GM18909 (cell line): ENCODE measurements around the gene FOXC2.

Experiments used
- ATAC-seq: cut with Tn5 transposase; IDR thresholded peaks from one replicate; pipeline ENCODE4 v1.9.1; 2021; ENCODE audit warnings: mild to moderate bottlenecking; ENCODE audit not compliant: unreplicated experiment, poor library complexity

FOXC2 gene

DNA sequence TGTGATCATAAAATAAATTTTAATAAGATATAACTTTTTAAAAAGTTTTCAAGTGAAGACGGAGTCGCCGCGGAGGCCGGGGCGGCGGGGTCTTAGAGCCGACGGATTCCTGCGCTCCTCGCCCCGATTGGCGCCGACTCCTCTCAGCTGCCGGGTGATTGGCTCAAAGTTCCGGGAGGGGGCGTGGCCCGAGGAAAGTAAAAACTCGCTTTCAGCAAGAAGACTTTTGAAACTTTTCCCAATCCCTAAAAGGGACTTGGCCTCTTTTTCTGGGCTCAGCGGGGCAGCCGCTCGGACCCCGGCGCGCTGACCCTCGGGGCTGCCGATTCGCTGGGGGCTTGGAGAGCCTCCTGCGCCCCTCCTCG is at the start of gene FOXC2:
Gene FOXC2 (plus strand): TSS at position 229 of the 365 bp plus-strand sequence. CDS start 507 bp downstream, outside the sequence.
- ATAC-seq = no peak

DNA sequence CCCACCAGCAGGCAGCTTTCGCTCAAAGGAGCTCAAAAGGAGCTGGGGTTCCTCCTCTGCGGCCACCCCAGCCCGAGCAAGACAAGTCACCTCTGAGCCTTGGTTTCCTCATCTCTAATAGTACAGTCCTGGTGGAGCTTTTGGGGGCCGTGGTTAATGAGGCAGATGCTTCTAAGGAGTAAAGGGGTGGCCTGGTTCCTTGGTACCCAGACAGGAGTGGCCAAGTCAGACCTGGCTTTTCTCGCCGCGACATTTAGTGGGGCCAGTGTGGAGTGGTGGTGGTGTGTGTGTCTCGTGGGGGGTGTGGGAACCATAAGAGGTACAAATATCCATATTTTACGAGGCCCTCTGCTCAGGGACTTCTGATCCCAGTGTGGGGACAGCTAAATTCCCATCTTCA is 49.6 kb upstream of the FOXC2 start:
- no peak for ATAC-seq

DNA sequence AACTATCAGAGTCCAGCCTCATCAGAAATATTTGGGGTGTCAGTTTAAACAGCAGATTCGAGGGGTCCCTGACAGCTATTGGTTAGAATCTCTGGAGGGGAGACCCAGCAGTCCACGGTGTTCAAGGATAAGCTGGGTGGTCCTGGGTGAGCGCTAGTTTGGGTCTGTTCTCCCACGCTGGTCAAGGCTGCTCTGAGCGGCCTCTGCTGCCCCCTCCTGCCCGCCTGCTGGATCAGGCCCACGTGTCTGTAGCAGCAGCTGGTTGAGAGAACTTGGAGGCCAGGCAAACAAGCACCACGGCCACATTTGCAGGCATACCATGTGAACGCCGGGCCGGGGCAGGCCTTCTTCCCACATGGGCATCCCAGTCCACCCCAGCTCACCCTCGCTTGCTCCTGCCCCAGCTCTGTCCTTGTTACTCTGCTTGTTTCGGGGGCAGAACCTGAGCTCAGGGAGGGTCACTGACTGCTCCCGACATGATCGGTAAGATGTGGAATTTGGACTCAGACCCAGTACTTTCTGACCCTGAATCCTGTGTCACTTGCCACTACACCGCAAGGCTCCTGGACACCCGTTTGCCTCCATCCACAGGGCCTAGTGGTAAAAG is 48.9 kb upstream of the FOXC2 start:
- ATAC-seq = no peak

DNA sequence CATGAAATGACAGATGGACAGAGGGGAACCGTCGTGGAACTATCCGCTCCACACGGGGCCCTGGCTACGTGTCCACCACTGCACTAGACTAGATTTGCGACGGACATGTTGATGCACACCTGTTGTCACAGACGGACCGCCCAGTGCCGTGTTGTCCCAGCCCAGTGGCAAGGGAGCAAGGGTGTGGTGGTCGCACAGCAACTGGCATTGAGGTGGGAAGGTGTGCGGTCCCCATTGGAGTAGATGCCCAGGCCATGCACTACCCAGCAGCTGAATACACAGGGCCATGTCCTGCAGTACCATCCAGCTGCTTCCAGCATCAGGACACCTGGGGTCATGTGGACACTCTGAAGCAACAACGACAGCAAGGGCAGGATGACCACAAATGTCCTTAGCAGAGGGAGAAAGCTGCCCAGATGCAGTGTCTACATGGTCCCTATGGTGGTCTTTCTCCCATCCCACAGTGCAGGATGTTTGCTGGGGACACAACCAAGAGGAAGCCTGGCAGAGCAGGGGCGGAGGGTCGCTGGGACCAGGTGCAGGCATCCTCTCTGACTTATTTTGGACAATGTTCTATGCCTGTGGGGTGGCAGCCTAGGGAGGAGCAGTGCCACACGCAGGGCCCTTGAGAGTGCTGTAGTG is 47.5 kb upstream of the FOXC2 start:
- no peak for ATAC-seq

DNA sequence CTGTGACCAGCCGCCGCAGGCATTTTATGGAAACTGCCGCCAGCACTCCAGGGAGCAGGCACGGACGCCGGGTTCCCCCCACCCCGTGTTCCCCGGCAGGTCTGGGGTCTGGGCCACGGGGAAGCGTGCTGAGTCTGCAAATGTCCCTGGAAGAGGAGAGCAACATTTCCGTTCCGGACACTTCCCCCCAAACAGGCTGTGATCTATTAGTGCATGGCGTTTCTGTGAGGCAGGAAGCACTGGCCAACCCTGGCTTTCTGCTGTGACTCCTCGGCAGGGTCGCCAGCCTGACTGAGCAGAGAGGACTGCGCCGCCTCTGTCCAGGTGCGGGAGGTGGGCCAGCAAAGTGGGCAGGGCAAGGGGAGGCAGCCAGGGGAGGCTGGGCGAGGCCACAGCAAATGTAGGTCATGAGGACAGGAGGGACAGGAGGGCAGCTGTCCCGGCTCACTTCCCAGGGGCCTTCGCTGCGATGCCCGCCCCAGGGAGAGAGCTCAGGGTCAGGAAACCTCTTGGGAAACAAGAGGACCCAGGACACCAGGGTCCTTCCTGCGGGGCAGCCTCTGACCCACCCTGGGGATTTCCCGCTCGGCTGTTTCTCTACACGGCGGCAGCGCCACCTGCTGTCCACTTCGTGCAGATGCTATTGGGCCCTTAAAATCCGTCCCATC is 46.8 kb upstream of the FOXC2 start:
- no peak for ATAC-seq

DNA sequence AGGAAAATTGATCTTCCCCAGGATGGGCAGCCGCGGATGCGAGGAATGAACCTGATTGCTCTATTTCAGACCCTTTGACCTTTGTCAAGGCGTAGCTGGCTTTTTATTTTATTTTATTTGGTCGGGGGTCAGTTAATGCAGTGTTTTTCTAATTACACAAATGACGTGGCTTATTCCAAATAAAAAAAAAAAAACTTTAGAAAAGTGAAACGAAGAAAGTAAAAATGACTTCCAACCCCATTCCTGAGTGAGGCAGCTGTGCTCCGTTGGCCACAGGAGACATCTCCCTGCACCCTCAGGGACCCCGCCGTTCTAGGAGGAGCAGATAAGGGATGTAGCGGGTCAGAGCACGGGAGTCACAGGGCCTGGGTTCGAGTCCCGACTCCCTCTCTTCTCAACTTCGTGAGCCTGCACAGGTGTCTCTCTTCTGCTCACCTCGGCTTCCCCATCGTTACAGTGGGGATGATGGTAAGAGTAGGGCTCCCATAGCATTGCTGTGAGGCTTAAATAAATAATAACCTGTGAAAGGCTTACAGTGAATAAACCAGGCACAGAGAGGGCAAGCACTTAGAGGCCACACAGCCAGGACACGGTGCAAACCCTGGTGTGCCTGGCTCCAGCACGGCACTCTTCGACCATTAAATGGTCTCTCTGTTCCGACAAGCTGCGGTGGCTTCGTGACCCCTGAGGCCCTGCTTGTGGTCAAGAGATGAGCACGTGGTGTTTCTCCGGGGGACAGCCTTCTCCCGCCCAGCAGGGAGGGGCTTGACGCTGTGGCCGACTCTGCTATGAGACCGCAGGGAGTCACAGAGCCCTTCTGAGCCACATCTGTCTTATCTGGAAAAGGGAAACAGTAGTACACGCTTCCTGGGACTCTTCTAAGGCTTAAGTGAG is 46.1 kb upstream of the FOXC2 start:
- ATAC-seq = no peak

DNA sequence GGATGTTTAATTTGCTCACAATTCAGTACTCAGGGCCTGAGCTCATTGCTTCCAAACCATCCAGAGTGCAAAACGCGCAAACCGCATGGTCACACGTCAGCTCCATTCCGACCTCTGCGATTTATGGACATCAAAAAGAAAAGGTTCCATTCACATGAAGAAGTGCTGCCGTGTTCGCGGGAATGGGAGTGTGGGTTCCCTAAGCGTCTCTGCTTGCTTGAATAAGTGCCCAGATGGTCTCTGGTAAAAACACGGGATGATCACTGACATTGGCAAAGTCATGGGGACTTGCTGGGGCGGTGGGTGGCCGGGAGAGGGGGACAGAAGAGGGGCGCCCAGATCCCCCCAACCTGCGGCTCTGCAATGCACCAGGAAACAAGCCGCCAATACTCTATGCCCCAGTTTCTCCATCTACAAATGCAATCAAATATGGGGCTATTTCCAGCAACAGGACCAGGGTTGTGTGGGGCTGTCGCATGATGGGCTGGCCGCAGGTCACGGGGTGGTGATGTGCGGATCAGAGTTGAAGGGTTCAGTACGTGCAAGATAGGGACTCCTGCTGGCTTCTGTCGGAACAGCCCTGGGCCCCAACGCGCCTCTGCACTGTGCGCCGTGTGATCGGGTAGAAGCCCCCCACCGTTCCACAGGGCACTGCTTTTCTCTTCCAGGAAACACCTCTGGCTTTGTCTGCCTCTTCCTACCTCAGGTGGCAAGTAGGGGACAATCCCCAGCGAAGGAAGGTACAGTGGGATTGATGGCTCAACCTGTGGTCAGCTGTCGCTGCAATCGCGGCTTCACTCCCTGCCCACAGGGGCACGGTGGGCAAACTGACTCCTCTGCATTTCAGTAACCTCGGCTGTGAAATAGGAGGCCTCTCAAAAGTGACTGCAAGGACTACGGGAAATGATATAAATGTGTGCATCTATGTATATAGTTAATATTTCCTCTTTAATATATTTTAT is 45.1 kb upstream of the FOXC2 start:
- no peak for ATAC-seq

DNA sequence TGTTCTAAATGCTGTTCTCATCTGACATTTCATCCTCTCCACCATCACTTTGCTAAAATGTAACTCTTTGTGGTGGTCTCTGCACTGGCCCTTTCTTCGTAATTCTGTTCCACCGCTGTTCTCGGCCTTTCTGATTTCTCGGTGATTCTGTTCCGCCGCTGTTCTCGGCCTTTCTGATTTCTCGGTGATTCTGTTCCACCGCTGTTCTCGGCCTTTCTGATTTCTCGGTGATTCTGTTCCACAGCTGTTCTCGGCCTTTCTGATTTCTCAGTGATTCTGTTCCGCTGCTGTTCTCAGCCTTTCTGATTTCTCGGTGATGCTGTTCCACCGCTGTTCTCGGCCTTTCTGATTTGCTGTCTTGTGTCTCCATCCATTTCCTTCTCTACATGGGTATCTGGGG is 44.0 kb upstream of the FOXC2 start:
- ATAC-seq = no peak

DNA sequence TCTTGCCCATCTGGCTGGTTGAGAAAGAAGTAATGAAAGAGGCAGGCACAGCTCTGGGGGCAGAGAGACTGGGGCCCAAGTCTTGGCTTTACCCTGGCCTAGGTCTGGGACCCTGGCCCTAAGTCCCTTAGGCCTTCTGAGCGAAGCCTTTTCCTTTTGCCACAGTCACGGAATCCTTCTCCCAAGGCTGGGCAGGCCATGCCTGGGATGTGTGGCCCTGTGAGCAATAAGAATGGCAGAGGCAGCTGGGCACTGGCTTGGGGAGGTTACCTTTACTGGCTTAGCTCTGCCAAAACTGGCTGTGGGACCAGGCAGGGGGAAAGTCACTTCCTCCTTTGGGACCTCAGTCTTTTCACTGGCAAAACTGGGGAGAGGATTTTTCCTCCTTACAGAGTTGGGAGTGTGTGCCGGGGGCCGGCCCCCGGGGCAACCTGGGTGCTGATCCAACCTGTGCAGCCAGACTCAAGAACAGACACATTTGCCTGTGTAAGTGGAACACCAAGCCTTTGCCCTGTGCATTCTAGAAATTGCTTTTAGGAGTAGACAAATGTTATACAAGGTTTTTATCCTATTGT is 43.4 kb upstream of the FOXC2 start:
- no peak for ATAC-seq

DNA sequence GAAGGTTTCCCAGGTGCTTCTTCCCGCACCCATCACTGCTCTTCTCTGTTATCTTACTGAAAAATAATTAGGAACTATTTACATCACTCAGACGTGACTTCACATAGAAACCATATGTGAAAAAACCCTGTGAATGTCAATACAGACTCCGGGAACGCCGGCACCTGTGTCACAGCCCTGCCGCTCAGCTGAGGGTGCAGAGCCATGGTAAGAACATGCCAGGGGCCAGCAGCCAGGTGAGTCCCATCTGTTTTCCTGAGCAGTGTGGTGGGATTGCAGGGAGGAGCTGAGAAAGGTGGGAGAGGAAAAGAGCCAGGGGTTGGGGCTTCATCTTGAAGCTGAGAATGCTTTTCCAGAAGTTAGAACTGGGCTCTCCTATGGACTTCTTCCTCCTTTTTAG is 42.6 kb upstream of the FOXC2 start:
- no peak for ATAC-seq

DNA sequence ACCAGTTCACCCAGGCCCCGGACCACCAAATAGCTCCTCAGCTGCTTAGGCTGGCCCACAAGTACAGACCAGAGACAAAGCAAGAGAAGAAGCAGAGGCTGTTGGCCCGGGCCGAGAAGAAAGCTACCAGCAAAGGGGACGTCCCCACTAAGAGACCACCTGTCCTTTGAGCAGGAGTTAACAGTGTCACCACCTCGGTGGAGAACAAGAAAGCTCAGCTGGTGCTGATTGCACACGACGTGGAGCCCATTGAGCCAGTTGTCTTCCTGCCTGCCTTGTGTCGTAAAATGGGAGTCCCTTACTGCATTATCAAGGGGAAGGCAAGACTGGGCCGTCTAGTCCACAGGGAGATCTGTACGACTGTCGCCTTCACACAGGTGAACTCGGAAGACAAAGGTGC is 40.9 kb upstream of the FOXC2 start:
- ATAC-seq = no peak

DNA sequence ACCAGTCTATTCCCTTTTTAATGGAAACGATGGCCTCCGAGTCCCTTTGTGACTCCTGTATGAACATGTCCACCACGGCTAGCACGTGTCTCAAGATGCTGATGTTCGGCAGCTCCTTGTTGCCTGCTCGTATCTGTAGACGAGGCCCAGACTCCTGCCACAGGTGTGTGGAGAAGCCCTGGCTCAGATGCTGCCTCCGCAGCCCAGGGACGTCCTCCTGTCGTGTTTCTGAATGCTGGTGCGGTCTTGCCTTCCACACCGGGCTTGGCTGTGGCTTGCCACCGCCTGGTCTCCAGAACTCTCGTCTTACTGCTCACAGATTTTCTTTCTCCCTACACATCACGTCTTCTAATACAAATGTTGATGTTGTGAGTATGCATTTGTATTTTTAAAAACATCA is 39.3 kb upstream of the FOXC2 start:
- ATAC-seq = no peak

DNA sequence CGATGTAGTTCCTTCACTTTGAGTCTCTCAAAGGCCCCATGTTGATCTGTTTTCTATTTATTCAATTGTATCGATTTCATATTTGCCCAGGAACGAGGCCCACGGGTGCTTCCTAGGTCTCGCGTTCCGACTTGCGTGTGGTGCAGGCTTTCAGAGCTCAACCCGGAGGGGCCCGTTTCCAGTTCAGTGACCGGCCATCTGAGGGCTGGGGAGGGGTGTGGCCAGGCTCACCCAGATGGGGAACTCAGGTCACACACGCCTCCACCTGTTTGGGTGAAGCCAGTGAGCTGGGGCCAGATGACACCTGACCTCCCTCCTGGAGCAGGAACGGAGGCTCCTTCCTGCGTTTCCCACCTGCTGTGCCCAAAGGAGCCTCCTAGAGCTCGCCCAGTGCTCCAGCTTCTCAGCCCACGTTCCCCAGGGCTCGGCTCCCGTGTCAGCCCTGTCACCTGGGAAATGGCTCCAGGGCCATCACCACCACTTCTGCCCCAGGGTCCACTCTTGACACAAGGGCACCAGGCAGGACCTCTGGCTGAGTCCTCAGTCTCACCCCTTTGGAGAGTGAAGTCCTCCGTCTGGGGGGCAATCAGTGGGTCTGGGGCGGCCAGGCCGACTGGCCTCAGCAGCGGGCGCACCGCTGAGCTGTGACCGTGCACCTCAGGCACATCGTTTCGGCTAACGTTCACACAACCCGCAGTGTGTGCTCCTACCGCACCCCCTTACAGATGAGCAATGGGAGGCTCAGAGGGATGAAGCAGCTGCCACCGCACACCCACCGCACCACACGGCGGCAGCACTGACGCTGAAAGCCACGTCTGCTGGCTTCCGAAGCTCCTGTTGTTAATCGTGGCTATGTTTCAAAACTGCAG is 38.3 kb upstream of the FOXC2 start:
- ATAC-seq = no peak

DNA sequence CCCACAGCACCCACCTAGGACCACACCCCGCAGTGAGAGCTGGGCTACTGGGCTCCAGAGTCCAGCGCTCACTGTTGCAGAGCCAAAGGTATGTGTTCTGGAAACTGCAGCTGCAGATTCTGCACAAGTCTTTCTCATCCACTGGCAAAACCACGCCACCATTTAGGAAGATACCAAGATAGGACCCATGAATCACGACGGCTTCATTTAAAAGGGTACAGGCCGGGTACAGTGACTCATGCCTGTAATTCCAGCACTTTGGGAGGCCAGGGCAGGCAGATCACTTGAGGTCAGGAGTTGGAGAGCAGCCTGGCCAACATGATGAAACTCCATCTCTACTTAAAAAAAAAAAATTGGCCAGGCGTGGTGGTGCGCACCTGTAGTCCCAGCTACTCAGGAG is 37.5 kb upstream of the FOXC2 start:
- ATAC-seq = no peak

DNA sequence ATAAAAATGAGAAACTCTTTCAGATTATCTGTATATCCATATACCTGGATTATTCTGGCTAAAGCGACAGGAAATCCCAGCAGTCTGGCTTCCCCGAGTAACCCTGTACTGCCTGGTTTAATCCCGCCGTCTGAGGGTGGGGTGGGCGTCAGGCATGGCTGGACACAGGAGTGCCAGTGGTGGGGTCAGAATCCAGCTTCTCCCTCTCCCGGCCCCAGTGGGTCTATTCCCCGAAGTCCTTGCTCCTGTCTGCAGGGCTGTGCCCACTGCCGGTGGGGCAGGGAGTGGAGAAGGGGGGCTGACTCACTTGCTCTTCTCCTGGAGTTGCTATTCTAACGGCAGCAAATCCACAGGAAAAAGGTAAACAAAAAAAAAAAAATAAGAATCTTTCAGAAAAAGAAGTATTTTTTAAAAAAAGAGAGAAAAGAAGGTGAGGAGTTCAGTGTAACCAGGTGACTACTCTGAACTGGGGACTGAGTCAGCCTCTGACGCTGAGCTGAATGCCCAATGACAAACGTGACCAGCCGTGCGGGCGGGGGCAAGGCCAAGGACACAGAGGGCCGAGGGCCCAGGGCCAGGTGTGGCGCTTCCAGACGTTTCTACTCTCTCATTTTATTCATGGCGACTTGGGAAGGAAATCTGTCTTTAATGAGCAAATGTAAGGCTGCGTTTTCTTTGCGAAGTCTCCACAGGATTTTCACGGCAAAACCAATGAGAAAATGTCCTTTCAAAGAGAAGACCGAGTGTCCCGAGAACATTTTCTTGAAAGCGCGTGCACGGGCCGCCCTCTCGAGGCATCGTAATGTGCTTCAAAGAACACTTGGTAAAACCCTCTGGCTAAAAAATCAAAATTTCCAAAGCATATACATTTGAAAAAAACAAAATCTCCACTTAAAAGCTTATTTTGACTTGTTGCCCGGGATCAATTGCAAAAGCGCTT is 36.1 kb upstream of the FOXC2 start:
- no peak for ATAC-seq

DNA sequence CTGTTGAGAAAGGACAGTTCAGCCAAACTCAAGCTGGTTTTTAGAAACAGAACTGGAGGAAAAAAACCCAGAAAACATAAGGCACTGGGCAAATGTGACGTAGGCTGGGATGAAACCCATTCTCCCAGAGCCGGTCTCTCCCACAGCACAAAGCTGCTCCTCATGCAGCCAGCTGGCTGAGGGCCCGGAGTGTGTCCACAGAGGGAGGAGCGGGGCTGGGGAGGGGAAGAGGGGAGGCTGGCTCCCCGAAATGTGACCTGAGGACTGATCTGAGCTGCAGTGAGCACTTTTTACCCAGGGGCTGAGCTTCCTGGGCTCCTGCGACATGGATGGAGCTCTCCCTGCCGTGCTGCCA is 35.5 kb upstream of the FOXC2 start:
- ATAC-seq = no peak

DNA sequence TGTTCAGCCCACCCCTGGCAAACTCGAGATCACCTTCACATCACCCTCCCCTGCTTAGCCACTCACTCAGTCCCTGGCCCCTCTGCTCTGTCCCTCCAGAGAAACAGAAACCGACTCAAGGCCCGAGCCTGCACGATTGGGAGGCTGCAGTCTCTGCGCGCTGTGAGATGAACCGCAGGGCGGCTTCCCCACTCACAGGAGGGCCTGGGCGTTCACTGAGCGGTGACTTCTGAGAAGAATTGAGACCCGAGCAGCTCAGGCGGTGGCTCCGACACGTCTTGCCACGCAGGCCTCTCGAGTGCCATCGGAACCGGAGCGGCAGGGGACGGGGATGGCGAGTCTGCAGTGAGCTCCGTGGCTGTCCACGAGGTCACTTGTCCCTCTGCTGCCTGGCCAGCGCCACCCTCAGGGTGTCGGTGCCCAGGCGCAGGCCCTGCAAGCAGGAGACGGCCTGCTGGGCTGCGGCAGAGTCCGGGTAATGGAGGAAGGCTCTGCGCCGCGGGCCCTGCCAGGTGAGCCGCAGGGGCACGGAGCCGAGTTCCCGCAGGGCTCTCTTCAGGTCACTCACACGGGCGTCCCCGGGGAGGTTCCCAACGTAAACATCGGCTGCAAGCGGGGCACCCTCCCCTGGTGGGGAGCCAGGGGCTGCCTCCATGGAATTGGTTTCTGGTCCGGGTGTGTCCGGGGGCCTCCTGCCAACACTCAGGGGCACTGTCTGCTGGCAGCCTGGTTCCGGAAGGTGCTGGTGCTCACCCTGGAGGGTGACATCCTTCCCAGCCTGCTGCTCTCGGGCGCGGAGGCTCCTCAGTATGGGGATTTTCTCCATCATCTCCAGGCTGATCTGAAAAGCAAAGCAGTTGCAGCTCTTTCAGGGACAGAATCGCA is 34.7 kb upstream of the FOXC2 start:
- no peak for ATAC-seq
